Body of pancreas (tissue), 4 donors: Measurements from ENCODE around the gene LRRFIP2. TPM values are rescaled to one million over a fixed set of nuclear protein-coding genes. Genes with fewer than 3 reads are reported as not detected.
"Not testable (repeated sequence)": the region's sequence is repeated elsewhere in the genome, so short reads cannot be mapped to it uniquely, and the experiment has no call there.

Experiments used
- ATAC-seq: fragments of 150-250 bp; one replicate; pipeline ENCODE4 v1.9.1; 2016
- DNase-seq, 4 donors: peaks; one replicate each; pipeline ENCODE4 v3.0.0-alpha.2; 2019
- H3K27ac ChIP-seq, 4 donors: fragments of 200-600 bp; sonication (generic); 1 replicate in 3 of 4; 2 replicates in 1 of 4; pipeline versions ENCODE4 v1.5.1 to v1.6.1; 2016 to 2019; ENCODE audit warnings: mild to moderate bottlenecking in 1 of 4, mixed read lengths in 1 of 4, moderate library complexity in 1 of 4
- H3K27me3 ChIP-seq, 2 donors: fragments of 200-600 bp; sonication (generic); one replicate each; pipeline ENCODE4 v1.6.0; 2016; ENCODE audit warnings: mild to moderate bottlenecking in 1 of 2
- H3K36me3 ChIP-seq, 2 donors: fragments of 200-600 bp; sonication (generic); replicated peaks in 1 of 2; 2 replicates each; pipeline ENCODE4 v1.5.1; 2016; ENCODE audit warnings: low read depth in 2 of 2; ENCODE audit not compliant: insufficient read depth in 1 of 2
- H3K4me1 ChIP-seq: fragments of 200-600 bp; sonication (generic); one replicate; pipeline ENCODE4 v1.6.0; 2016
- H3K4me3 ChIP-seq, 2 donors: fragments of 200-600 bp; sonication (generic); 1 replicate in 1 of 2; 2 replicates in 1 of 2; pipeline ENCODE4 v1.5.1; 2016 to 2019
- H3K9me3 ChIP-seq, 3 donors: fragments of 200-600 bp; sonication (generic); 1 replicate in 2 of 3; 2 replicates in 1 of 3; pipeline ENCODE4 v1.5.1; 2016
- POLR2A ChIP-seq, 3 donors: fragments of 450-650 bp; IDR thresholded peaks; one replicate each; pipeline ENCODE4 v1.6.1; 2016; ENCODE audit warnings: antibody characterized with exemption in 3 of 3, mild to moderate bottlenecking in 2 of 3
- WGBS, 2 donors: methylation state at CpG; one replicate each; pipeline ENCODE4 v1.1.5; 2017; 5-methylcytosine and 5-hydroxymethylcytosine counted together
- intact Hi-C: fragments of 100-400 bp; cut with DNase I; formaldehyde crosslinking; loops from one replicate; pipeline ENCODE4 v1.15.1; 2023
- total RNA-seq, 2 donors: library from RNA; depleted of rRNA; stranded (reverse); fragments of >200 nt; gene quantifications; one replicate each; pipeline ENCODE4 v1.1.0, GENCODE V29; 2016
- TF ChIP-seq, protein P1 (sequence below), 7 experiments: fragments of 450-650 bp in 4 of 7; fragments of 200-600 bp in 3 of 7; sonication (generic) in 3 of 7; IDR thresholded peaks; one replicate each; pipeline ENCODE4 v1.5.1; 2016 to 2019; ENCODE audit warnings: antibody characterized with exemption in 7 of 7

LRRFIP2 gene, protein sequence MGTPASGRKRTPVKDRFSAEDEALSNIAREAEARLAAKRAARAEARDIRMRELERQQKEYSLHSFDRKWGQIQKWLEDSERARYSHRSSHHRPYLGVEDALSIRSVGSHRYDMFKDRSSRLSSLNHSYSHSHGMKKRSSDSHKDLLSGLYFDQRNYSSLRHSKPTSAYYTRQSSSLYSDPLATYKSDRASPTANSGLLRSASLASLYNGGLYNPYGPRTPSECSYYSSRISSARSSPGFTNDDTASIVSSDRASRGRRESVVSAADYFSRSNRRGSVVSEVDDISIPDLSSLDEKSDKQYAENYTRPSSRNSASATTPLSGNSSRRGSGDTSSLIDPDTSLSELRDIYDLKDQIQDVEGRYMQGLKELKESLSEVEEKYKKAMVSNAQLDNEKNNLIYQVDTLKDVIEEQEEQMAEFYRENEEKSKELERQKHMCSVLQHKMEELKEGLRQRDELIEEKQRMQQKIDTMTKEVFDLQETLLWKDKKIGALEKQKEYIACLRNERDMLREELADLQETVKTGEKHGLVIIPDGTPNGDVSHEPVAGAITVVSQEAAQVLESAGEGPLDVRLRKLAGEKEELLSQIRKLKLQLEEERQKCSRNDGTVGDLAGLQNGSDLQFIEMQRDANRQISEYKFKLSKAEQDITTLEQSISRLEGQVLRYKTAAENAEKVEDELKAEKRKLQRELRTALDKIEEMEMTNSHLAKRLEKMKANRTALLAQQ
- total RNA-seq: 10 to 100 TPM; 23.4 to 56.6 TPM

DNA sequence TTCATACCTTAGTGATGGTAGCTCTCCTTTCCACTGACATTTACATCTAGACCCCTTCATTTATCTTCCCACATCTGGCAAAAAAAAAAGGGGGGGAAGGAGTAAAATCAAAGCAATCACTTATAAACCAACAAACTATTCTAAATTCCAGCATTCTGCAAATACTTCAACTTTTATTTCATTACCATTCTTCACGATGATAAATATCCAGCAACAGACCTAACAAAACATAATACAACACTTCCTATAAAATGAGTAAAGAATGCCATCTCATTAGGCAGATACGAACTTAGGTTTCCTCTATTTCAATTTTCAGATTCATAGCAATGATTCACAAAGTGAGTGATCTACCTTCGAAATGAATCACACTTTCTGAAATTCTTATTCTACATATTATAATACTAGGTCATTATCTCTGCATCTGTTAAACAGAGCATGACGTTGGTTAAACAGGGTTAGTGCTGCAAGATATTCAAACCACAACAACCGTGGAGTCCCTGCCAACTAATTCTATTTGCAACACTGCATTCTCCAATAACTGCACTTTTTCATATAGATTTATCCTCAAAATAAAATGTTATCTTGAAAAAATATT lies at the start of gene LRRFIP2:
LRRFIP2 (minus strand) TSS at position 51 of the 595 bp plus-strand sequence. CDS start 25,599 bp downstream, outside the sequence.
- Histone ChIP-seq H3K36me3 (no peaks in the 10 kb centered on the region), H3K9me3 (no peaks in the 10 kb centered on the region), H3K27ac (peak within 1 kb of the TSS; percentile 88 to 98 (median 94)), H3K4me1 (peaks cover 32% of the 10 kb centered on the region), H3K4me3 (peak within 1 kb of the TSS; percentile 90 to 100), H3K27me3 (no peaks in the 10 kb centered on the region)
- no peak for TF ChIP-seq POLR2A (IDR thresholded peaks at IDR 0.05)
- TF ChIP-seq, protein P1, sequence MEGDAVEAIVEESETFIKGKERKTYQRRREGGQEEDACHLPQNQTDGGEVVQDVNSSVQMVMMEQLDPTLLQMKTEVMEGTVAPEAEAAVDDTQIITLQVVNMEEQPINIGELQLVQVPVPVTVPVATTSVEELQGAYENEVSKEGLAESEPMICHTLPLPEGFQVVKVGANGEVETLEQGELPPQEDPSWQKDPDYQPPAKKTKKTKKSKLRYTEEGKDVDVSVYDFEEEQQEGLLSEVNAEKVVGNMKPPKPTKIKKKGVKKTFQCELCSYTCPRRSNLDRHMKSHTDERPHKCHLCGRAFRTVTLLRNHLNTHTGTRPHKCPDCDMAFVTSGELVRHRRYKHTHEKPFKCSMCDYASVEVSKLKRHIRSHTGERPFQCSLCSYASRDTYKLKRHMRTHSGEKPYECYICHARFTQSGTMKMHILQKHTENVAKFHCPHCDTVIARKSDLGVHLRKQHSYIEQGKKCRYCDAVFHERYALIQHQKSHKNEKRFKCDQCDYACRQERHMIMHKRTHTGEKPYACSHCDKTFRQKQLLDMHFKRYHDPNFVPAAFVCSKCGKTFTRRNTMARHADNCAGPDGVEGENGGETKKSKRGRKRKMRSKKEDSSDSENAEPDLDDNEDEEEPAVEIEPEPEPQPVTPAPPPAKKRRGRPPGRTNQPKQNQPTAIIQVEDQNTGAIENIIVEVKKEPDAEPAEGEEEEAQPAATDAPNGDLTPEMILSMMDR (IDR thresholded peaks at IDR 0.05): no peak
- ATAC-seq: no peak
- 5 to 7% methylated on average over 5 of the region's 5 CpGs for WGBS, 2 donors
- intact Hi-C loops: no loop called here
- no peak for DNase-seq

DNA sequence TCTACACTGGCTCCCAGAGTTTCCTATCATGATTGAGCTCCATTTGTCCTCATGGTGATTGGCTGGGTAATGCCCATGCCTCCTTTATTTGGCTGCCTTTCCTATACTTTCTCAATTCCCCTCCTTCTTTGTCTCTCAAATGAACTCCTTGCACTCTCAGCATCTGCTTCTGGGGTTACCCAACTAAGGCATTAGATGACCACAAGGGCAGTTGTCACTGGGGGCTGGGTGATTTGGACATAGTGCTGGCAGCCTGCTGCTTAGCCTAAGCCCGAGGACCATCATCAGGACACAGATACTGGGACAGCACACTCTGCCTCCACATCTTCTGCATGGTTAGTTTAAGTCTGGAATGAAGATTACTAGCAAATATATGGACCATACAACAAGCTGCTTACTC lies 49.2 kb upstream of the LRRFIP2 start:
- H3K27ac ChIP-seq: no peak overlapping the region
- no peak overlapping the region for H3K4me3 ChIP-seq
- DNase-seq (no peak), ATAC-seq (no peak)
- H3K36me3 ChIP-seq: no peaks in the 10 kb centered on the region
- no peak for TF ChIP-seq POLR2A (IDR thresholded peaks at IDR 0.05)
- TF ChIP-seq, protein P1 (IDR thresholded peaks at IDR 0.05): no peak
- intact Hi-C loops: no loop called here
- H3K9me3 ChIP-seq: no peaks in the 10 kb centered on the region
- WGBS, 2 donors: 79 to 85% methylated on average over 1 of the region's 1 CpG
- H3K4me1 ChIP-seq: peaks cover 9% of the 10 kb centered on the region
- no peaks in the 10 kb centered on the region for H3K27me3 ChIP-seq

- no peak for ATAC-seq
- H3K36me3 ChIP-seq: no peaks in the 10 kb centered on the region
- intact Hi-C loops: no loop called here
- H3K27ac ChIP-seq: no peak overlapping the region
- no peak for DNase-seq
- no peaks in the 10 kb centered on the region for H3K27me3 ChIP-seq
- no peaks in the 10 kb centered on the region for H3K9me3 ChIP-seq
- no peak overlapping the region for H3K4me3 ChIP-seq
- TF ChIP-seq, protein P1 (IDR thresholded peaks at IDR 0.05): no peak
- no peak for TF ChIP-seq POLR2A (IDR thresholded peaks at IDR 0.05)
- peaks cover 5% of the 10 kb centered on the region for H3K4me1 ChIP-seq
These were observed 48.8 kb upstream of the LRRFIP2 start for GRCh38 chr3:37223141-37223558.

- WGBS, 2 donors: 70 to 78% methylated on average over 2 of the region's 2 CpGs
- H3K36me3 ChIP-seq, H3K27ac ChIP-seq, DNase-seq, H3K9me3 ChIP-seq, H3K27me3 ChIP-seq, intact Hi-C loops, ATAC-seq, H3K4me3 ChIP-seq, H3K4me1 ChIP-seq: not testable (repeated sequence)
These were observed 48.2 kb upstream of the LRRFIP2 start for GRCh38 chr3:37222542-37222941.

- H3K4me1 ChIP-seq: no peaks in the 10 kb centered on the region
- no peak overlapping the region for H3K27ac ChIP-seq
- TF ChIP-seq POLR2A (IDR thresholded peaks at IDR 0.05): no peak
- TF ChIP-seq, protein P1 (IDR thresholded peaks at IDR 0.05): no peak
- ATAC-seq (no peak), DNase-seq (no peak)
- H3K4me3 ChIP-seq: no peak overlapping the region
- WGBS, 2 donors: 25 to 52% methylated on average over 1 of the region's 1 CpG
- H3K36me3 ChIP-seq: no peaks in the 10 kb centered on the region
- H3K27me3 ChIP-seq: no peaks in the 10 kb centered on the region
- H3K9me3 ChIP-seq: no peaks in the 10 kb centered on the region
- intact Hi-C loops: no loop called here
These were observed 47.0 kb upstream of the LRRFIP2 start for GRCh38 chr3:37221407-37221806.
